Activated CD8-positive, alpha-beta memory T cell treated with anti-CD3 and anti-CD28 coated beads for 48 hours (primary cell): ENCODE results near the gene LAMP2.
"Not testable (repeated sequence)": the region's sequence is repeated elsewhere in the genome, so short reads cannot be mapped to it uniquely, and the experiment has no call there.

ENCODE experiments used
- DNase-seq, 3 experiments: peaks; one replicate each; pipeline ENCODE4 v3.0.0-alpha.2; 2020; ENCODE audit warnings: low read depth in 2 of 3, low spot score in 2 of 3

Gene LAMP2

DNA sequence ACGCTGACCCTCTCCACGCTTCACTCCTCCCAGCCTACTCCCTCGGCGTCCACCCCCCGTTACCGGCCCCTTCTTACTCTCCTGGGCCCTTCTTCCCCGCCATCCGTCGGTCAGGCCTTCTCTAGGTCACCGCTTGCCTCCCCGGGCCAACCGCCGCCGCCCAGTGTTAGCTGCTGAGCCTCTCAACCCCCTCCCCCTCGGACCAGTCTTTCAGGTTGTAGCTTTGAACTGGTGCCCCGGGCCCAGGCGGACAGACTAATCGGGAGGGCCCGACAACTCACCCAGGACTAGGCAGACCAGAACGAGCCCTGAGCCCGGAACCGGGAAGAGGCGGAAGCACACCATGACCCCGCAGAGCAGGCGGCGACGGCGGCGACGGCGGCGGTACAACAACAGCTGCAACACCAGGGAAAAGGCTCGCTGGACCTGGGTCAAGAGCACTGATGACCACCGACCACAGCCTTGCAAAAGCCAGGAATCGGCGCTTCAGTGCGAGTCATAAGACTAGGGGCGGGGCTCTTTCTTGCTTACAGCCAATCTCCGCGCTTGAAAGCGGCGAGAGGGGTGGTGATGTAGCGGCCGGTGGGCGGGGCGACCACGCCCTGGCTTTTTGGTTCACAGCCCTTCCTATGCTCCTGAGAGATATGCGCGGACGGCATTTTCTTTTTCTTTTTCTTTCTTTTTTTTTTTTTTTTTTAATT, at the start of gene LAMP2:
LAMP2 (minus strand) TSS at position 472 of the 701 bp plus-strand sequence; CDS start at position 345, 127 bp downstream.
- DNase-seq: peak; percentile 18 to 44 (median 22)

DNA sequence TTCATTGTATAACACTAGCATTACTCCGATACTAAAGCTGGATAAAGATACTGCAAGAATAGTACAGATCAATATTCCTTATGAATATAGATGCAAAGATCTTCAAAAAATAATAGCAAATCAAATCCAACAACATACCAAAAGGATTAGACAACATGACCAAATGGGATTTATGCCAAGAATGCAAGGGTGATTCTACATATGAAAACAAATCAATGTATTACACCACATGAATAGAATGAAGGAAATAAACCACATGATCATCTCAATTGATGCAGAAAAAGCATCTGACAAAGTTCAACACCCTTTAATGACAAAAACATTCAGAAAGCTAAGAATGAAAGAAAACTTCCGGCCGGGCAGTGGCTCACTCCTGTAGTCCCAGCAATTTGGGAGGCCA, 48.8 kb upstream of the LAMP2 start:
- DNase-seq: no peak

DNA sequence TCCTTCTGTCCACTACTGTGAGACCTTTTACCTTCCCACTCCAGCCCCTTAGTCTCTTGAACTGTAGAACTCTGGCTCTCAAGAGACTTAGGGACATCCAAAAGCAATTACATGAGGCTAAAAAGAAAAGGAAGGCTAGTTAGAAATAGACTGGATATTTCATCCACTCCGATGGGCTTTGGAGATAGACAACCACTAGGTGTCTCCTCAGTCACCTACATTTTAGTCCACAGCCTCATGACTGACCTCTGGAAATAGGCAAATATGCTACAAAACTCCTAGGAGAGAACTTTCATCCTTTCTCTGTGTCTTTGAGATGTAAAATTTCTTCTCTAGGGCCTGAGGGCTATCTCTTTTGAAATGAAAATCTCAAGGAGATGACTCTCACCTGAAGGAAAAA, 45.1 kb upstream of the LAMP2 start:
- no peak for DNase-seq

DNA sequence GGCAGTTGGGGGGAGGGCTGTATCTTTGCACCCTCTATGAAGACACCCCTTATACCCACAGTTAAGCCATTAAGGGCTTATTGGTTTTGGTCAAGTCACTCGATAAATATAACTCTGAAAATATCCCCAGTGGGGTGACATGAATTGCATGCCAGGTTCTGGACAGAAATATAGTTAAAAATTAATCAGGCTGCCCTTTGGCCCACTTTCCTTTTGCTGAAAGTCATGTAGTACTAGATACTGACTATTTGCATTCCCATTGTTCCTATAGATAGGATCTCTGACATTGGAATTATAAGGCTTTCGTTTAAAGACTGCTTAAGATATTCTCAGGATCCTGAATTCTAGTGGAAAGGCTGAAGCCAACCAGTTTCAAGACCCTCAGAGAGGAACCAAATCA, 43.5 kb upstream of the LAMP2 start:
- no peak for DNase-seq

DNA sequence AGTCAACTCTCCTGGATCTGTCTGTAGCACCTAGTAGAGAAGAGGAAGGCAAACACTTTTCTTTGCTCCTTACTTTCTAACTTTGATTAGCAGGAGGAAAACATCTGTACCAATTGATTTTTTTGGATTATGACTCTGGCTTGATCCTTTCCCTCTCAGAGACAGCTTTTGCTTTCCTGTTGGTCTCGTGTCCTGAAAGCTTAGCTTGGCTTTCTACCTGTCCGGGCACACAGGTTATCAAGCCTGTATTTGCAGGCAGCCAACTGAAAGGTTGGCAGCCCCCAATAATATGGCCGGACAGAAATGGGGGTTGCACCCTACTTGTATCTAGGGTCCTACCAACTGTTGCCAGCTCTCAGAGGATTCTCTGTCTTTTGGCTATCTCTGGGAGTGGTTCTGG, 43.1 kb upstream of the LAMP2 start:
- no peak for DNase-seq

DNA sequence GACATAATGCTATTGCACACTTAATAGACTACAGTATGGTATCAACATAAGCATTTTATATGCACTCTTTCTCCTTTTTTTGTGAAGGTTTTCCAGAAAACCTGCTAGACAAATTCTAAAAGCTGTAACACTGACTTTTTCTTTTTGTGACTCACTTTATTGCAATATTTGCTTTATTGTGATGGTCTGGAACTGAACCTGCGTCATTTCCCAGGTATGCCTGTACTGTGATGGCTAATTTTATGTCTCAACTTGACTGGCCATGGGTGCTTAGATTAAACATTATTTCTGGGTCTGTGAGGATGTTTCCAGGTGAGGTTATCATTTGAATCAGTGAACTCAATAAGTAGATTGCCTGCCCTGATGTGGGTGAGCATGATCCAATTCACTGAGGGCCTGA, 35.5 kb upstream of the LAMP2 start:
- DNase-seq: no peak

DNA sequence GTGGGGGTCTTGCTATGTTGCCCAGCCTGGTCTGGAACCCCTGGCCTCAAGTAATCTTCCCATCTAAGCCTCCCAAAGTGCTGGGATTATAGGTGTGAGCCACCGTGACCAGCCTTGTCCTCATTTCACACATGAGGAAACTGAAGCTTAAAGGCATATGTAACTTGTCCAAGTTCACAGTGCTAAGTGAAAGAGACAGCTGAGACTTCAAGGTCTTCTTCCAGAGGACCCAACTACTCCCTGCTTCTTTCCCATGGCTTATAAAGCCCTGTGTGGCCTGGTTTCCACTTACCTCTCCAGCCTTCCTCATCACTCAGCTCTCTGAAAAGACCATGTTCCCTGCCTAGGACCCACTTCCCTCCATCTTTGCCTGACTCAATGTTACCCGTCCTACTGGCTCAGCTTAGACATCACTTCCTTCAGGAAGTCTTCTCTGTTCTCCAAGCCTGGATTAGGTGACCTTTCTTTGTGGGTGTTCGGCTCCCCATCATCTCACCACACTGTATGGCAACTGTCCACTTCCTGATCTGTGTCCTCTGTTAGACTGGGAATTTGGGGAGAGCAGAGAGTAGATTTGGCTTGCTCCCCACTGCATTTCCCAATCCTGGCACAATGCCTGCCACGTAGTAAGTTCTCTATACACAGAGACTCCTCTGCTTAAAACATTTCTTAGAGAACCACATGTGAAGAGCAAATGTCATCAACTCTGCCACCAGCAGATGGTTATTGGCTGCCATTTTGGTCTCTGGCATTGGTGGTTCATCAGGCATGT, 30.4 kb upstream of the LAMP2 start:
- no peak for DNase-seq

DNA sequence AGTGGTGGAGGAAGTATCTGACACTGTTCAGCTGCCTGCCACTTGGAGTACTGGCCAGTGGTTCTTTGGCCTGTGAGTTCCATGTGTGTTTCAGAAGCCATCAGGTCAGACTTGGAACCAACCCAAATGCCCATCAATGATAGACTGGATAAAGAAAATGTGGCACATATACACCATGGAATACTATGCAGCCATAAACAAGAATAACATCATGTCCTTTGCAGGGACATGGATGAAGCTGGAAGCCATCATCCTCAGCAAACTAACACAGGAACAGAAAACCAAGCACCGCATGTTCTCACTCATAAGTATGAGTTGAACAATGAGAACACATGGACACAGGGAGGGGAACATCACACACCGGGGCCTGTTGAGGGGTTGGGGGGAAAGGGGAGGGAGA, 21.0 kb upstream of the LAMP2 start:
- not testable (repeated sequence) for DNase-seq

DNA sequence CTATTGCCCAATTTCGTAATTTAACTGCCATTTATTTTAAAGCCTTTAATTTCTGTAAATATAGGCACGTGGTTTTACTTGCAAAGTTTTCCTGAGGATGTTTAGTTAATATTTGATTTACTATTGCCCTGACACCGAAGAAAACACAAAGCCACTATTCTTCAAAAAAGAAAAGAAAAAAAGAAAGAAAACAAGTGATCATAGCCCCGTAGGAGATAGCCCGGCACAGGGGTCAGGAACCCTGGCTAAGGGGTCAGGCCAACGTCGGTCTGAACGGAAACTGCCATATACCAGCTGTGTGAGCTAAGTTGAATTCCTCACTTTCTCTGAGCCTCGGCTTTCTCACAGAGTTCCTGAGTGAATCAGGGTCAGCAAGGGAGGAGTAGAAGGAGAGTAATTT, 17.7 kb upstream of the LAMP2 start:
- DNase-seq: no peak

DNA sequence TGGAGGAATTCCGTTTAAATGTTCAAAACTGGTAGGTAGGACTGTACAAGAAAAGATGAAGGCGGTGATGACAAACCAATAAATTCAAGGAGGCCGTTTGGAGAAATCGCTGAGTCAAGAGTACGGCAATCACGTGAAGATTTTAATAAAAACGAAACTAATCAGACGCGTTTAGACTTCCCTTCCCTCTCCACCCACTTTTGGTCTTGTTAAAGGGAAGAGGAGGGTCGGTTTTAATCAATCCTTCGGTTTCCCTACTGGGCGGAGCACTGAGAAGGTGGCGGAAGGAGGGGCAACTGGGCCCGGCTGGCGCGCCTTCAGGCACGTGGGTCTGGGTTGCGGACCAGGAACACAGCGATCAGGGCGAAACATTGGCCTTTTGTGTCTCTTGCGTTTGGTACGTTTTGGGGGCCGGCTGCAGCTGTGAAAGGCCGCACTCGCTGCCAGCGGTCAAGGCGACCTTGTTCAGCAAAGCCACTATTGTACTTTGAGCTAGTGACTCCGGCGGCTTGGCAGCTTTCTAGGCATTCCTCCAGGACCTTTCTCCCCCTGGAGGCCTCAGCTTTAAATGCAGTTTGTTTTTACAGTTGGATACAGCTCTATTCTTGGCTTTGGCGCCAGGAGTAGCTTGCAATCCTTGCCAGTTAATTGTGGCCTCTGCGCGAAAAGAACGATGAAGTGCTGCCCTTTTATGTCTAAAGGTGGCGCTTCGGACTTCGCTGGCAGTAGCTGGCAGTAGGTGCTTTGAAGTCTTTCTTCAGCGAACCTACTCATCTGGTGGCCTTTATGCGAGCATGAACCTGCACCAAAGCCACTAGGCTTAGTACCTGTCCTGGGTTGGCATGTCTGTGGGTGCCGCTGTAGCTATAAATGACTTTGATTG, 16.8 kb upstream of the LAMP2 start:
- peak; percentile 6 to 27 (median 13) for DNase-seq

DNA sequence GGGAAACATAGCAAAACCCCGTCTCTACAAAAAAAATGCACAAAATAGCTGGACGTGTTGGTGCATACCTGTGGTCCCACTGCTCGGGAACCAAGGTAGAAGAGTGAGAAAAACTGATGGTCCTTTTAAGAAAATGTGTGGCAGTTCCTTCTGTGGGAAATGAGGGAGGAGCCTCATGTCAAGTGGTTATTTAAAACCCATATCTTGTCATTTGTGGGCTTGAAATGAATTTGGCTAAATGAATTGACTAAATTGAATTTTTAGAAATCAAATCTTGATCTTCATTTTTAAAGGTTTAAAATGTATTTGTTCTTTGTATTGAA, 16.2 kb upstream of the LAMP2 start:
- no peak for DNase-seq

DNA sequence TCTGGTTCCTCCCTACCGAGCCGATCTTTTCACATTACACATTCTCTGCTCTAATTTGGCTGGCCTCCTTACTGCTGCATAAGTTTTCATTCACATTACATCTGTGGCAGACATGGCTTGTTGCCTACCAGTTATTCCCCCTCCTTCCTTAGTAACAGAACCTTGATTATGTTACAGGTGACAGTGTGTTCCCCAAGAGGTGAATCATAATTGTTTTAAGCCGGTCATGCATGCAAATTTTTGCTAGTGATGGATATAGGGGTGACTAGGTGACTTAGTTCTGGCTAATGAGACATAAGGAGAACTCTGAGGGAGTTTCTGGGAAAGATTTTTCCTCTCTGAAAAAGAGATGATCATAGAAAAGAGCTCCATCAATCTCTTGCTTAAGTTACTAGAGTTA, 8.4 kb upstream of the LAMP2 start:
- no peak for DNase-seq

DNA sequence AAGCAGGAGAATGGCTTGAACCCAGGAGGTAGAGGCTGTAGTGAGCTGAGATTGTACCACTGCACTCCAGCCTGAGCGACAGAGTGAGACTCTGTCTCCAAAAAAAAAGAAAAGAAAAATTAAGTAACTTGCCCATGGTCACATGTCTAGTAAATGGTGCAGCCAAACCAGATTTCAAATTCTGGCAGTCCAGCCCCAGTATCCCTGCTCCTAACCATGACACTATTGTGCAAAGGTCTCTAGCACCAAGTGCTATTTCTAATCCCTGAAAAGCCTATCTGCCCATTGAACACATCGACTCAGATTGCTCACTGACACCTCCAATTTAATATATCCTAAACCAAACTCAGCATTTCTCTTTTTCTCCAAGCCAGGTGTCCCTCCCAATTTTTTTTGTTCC, 7.6 kb upstream of the LAMP2 start:
- DNase-seq: no peak

DNA sequence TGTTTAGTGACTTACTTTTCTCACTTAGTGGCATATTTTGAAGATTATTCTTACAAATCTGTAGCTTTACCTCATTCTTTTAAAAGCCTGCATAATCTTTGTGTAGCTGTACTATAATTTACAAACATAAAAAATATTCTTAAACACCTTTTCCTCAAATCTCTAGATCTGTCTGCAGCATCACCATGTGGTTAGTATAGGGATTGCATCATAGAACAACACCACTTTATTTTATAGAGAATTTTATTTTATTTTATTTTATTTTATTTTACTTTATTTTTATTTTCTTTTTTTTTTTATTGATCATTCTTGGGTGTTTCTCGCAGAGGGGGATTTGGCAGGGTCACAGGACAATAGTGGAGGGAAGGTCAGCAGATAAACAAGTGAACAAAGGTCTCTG, 6.4 kb upstream of the LAMP2 start:
- not testable (repeated sequence) for DNase-seq

DNA sequence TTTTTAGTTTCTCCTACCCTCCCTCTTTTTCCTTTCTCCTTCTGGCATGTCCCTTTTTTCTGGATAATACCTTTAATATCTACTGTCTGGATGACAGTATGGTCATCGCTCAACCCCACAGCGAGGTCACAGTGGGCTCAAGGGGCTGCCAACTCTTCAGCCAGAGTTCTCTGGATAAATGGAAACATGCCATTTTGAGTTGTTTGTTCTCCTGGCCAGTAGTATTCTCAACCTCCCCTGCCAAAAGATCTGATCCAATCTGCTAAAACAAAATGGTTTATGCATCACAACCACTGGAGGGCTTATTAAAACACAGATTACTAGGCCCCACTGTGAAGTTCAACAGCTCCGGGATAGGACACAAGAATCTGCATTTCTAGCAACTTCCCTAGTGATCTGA, 5.0 kb upstream of the LAMP2 start:
- no peak for DNase-seq

DNA sequence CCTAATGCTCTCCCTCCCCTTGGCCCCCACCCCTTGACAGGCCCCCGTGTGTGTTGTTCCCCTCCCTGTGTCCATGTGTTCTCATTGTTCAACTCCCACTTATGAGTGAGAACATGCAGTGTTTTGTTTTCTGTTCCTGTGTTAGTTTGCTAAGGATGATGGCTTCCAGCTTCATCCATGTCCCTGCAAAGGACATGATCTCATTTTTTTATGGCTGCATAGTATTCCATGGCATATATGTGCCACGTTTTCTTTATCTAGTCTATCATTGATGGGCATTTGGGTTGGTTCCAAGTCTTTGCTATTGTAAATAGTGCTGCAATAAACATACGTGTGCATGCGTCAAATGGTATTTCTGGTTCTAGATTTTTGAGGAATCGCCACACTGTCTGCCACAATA, 561 bp upstream of the LAMP2 start:
- DNase-seq: not testable (repeated sequence)

DNA sequence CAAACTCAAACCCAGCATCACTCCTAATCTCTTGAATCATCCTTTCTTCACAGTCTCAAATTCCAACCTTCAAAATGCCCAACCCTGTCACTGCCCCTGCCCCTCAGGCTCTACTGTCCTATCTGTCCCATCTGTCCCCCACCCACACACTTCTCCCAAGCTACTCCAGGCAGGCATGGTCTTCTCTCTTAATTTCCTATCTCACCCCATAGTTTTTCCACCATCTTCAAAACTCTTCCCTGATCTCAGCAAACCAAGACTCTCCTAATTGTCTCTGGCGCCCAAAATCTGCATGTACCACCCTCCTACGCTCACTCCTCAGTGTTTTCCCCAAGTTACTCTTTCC, 644 bp downstream of the LAMP2 start:
- DNase-seq: no peak

DNA sequence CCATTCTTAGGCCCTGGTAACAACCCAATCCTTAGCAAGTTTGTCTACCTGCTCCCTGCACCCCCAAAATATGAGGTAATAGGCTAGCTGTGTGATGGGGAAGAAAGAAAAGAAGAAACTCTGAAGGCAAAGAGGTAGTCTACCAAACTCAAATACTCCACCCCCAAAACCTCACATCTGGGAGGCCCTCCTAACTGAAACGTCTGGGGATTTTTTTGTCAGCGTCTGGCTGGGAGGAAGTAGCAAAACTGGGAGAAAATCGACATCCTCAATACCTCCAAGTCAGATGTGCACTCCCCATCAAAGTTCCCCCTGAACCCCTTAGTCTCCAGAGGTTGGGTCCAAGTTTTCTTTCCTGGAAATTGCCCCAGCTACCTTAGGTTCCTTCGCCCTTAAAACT, 1.0 kb downstream of the LAMP2 start:
- DNase-seq: no peak

DNA sequence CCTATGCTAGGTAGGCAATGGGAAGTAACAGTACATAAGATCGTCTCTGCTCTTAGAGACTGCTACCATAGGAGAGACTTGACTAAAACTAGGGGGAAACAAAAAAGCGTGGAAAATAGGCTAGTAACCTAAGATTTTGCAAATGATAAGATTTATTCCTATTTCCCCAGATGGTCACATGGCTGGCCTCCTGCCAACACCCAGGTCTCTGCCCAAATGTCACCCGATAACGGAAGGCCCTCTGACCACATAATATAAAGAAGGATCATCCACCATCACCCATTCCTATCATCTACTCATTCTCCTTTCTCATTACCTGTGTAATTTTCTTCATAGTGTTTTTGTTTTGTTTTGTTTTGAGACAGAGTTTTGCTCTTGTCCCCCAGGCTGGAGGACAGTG, 4.7 kb downstream of the LAMP2 start:
- no peak for DNase-seq

DNA sequence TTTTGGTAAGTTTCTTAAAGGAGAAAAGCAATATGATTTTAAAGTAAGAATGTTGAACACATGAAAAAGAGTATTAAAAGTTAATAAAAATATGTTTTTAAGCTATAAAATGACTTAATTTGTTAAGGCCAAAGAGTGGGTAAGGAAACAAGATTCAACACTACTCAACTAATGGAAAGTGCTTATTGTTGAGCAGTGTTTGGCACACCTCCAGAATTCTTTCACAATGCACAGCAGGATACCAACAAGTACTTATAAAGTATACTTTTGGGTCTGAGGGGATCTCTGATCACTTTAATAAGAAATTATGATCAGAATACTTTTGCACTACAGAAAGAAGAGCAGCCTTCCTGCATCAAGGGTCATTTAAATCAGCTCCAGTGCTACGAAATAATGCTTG, 5.9 kb downstream of the LAMP2 start:
- DNase-seq: no peak

DNA sequence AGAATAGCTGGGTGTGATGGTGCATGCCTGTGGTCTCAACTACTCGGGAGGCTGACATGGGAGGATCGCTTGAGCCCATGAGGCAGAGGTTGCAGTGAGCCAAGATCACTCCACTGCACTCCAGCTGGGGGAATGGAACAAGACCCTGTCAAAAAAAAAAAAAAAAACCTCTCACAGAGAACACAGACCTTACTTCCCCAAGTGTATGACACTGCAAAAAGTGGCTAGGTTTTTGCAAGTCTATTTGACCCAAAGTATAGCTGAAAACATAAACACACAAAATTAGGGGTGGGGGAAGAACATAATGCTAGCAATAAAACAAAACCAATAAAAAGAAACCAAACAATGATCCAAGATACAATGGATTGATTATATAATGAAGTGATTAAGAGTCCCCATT, 6.7 kb downstream of the LAMP2 start:
- no peak for DNase-seq

DNA sequence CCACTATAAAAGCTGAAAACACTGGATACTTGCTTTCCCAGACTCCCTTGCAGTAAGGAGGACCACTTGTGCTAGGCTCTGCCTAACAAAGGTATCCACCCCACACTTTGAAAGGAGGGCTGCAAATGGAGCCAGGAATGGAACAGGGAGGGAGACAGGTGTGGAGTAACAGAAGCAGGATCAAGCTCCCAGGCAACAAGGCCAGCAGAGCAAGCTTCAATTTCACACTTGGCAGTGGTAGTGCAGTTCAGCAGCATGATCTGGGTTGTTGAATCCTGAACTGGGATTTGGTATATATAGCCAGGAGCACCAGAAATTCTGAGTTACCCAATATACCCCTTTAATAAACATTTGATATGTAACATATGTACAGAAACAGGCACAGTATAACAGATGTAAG, 9.8 kb downstream of the LAMP2 start:
- no peak for DNase-seq
